ENCODE data around the gene OR6B2. TPM values are rescaled to one million over a fixed set of nuclear protein-coding genes. Genes with fewer than 3 reads are reported as not detected.
"Not testable (repeated sequence)": the region's sequence is repeated elsewhere in the genome, so short reads cannot be mapped to it uniquely, and the experiment has no call there.

Gene OR6B2
- total RNA-seq, 3 donors from 2014 or later (not counting 1 experiment from before 2014, with no cell fraction given): not detected

GRCh38 chr2:240051697-240052096 is 21.5 kb upstream of the OR6B2 start:
- no peaks in the 10 kb centered on the region for H3K36me3 Mint-ChIP-seq
- H3K27ac Mint-ChIP-seq: no peak overlapping the region
- no peak overlapping the region for H3K4me3 Mint-ChIP-seq
- Histone ChIP-seq H3K27ac (ENCODE audit: low read length) (no peak overlapping the region), H3K4me1 (ENCODE audit: control insufficient read depth, insufficient read depth, low read length) (no peaks in the 10 kb centered on the region), H3K36me3 (ENCODE audit: control insufficient read depth, insufficient read depth, low read length) (no peaks in the 10 kb centered on the region), H3K27me3 (ENCODE audit: control insufficient read depth, insufficient read depth, low read length) (no peaks in the 10 kb centered on the region), H3K9me3 (ENCODE audit: control insufficient read depth, insufficient read depth, low read length) (no peaks in the 10 kb centered on the region), H3K4me3 (ENCODE audit: low read length) (no peak overlapping the region)
- 82% methylated on average over 4 of the region's 4 CpGs for WGBS (ENCODE audit: insufficient coverage)
- DNase-seq (no peak), ATAC-seq (no peak)
- peaks cover 36 to 56% of the 10 kb centered on the region in 2 donors for H3K27me3 Mint-ChIP-seq (ENCODE audit: low read depth in 2 of 2)
- H3K4me1 Mint-ChIP-seq: peaks cover 0 to 4% of the 10 kb centered on the region in 2 donors
- intact Hi-C loops (cut with micrococcal nuclease): no loop called here
- H3K9me3 Mint-ChIP-seq: no peaks in the 10 kb centered on the region
- no peak for TF ChIP-seq CTCF (IDR thresholded peaks at IDR 0.05)

DNA sequence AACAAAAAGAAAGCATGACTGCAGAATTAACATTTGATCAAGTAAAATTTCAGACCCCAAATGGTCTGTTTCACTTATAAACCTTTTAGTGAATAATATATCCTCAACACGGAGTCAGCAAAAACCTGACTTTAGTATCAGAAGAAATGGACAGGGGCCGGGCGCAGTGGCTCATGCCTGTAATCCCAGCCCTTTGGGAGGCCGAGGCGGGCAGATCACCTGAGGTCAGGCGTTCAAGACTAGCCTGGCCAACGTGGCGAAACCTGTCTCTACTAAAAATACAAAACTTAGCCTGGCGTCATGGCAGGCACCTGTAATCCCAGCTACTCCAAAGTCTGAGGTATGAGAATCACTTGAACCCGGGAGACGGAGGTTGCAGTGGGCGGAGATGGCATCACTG is 20.0 kb upstream of the OR6B2 start:
- no peak overlapping the region for H3K27ac Mint-ChIP-seq
- Histone ChIP-seq H3K27me3 (ENCODE audit: control insufficient read depth, insufficient read depth, low read length) (no peaks in the 10 kb centered on the region), H3K4me3 (ENCODE audit: low read length) (no peak overlapping the region), H3K36me3 (ENCODE audit: control insufficient read depth, insufficient read depth, low read length) (no peaks in the 10 kb centered on the region), H3K4me1 (ENCODE audit: control insufficient read depth, insufficient read depth, low read length) (no peaks in the 10 kb centered on the region), H3K27ac (ENCODE audit: low read length) (no peak overlapping the region), H3K9me3 (ENCODE audit: control insufficient read depth, insufficient read depth, low read length) (no peaks in the 10 kb centered on the region)
- no peak overlapping the region for H3K4me3 Mint-ChIP-seq
- ATAC-seq: no peak
- H3K27me3 Mint-ChIP-seq (ENCODE audit: low read depth in 2 of 2): peaks cover 31 to 53% of the 10 kb centered on the region in 2 donors
- intact Hi-C loops (cut with micrococcal nuclease): no loop called here
- WGBS (ENCODE audit: insufficient coverage): 87% methylated on average over 12 of the region's 12 CpGs
- H3K9me3 Mint-ChIP-seq: no peaks in the 10 kb centered on the region
- no peak for TF ChIP-seq CTCF (IDR thresholded peaks at IDR 0.05)
- no peak for DNase-seq
- no peaks in the 10 kb centered on the region for H3K36me3 Mint-ChIP-seq
- peaks cover 0 to 2% of the 10 kb centered on the region in 2 donors for H3K4me1 Mint-ChIP-seq

GRCh38 chr2:240048237-240048636 is 18.0 kb upstream of the OR6B2 start:
- ATAC-seq (no peak), DNase-seq (no peak)
- no peak overlapping the region for H3K4me3 ChIP-seq (ENCODE audit: low read length)
- no peaks in the 10 kb centered on the region for H3K4me1 ChIP-seq (ENCODE audit: control insufficient read depth, insufficient read depth, low read length)
- H3K4me3 Mint-ChIP-seq: no peak overlapping the region
- WGBS (ENCODE audit: insufficient coverage): 75% methylated on average over 8 of the region's 9 CpGs
- intact Hi-C loops (cut with micrococcal nuclease): no loop called here
- no peaks in the 10 kb centered on the region for H3K36me3 ChIP-seq (ENCODE audit: control insufficient read depth, insufficient read depth, low read length)
- TF ChIP-seq CTCF (IDR thresholded peaks at IDR 0.05): no peak
- H3K4me1 Mint-ChIP-seq: no peaks in the 10 kb centered on the region
- peaks cover 25 to 50% of the 10 kb centered on the region in 2 donors for H3K27me3 Mint-ChIP-seq (ENCODE audit: low read depth in 2 of 2)
- H3K9me3 Mint-ChIP-seq: no peaks in the 10 kb centered on the region
- no peaks in the 10 kb centered on the region for H3K36me3 Mint-ChIP-seq
- H3K27me3 ChIP-seq (ENCODE audit: control insufficient read depth, insufficient read depth, low read length): no peaks in the 10 kb centered on the region
- no peak overlapping the region for H3K27ac ChIP-seq (ENCODE audit: low read length)
- no peaks in the 10 kb centered on the region for H3K9me3 ChIP-seq (ENCODE audit: control insufficient read depth, insufficient read depth, low read length)
- no peak overlapping the region for H3K27ac Mint-ChIP-seq

DNA sequence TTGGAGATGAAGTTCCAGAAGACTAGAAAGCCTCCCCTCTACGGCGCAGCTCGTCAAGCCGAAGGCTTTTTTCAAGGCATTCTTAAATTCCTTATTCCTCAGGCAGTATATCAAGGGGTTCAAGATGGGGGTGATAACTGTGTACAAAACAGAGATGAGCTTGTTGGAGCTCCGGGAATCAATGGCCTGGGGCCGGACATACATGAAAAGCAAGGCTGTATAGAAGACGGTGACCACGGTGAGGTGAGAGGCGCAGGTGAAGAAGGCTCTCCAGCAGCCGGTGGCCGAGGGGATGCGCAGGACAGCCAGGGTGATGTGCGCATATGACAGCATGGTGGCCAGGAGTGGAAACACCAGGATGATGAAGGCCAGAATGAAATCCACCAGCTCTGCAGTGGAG is 14.9 kb upstream of the OR6B2 start:
- DNase-seq (no peak), ATAC-seq (no peak)
- WGBS (ENCODE audit: insufficient coverage): 95% methylated on average over 12 of the region's 13 CpGs
- no peaks in the 10 kb centered on the region for H3K4me1 ChIP-seq (ENCODE audit: control insufficient read depth, insufficient read depth, low read length)
- H3K27me3 ChIP-seq (ENCODE audit: control insufficient read depth, insufficient read depth, low read length): peaks cover under 1% of the 10 kb centered on the region
- no peak overlapping the region for H3K27ac Mint-ChIP-seq
- H3K9me3 ChIP-seq (ENCODE audit: control insufficient read depth, insufficient read depth, low read length): no peaks in the 10 kb centered on the region
- H3K36me3 ChIP-seq (ENCODE audit: control insufficient read depth, insufficient read depth, low read length): no peaks in the 10 kb centered on the region
- intact Hi-C loops (cut with micrococcal nuclease): no loop called here
- no peaks in the 10 kb centered on the region for H3K9me3 Mint-ChIP-seq
- no peak overlapping the region for H3K4me3 Mint-ChIP-seq
- no peaks in the 10 kb centered on the region for H3K36me3 Mint-ChIP-seq
- peaks cover 25 to 50% of the 10 kb centered on the region in 2 donors for H3K27me3 Mint-ChIP-seq (ENCODE audit: low read depth in 2 of 2)
- H3K4me1 Mint-ChIP-seq: no peaks in the 10 kb centered on the region
- no peak for TF ChIP-seq CTCF (IDR thresholded peaks at IDR 0.05)
- H3K4me3 ChIP-seq (ENCODE audit: low read length): no peak overlapping the region
- H3K27ac ChIP-seq (ENCODE audit: low read length): no peak overlapping the region

- H3K27me3 ChIP-seq (ENCODE audit: control insufficient read depth, insufficient read depth, low read length); H3K4me1 Mint-ChIP-seq; H3K36me3 Mint-ChIP-seq; ATAC-seq; H3K9me3 ChIP-seq (ENCODE audit: control insufficient read depth, insufficient read depth, low read length); intact Hi-C loops (cut with micrococcal nuclease); H3K27ac ChIP-seq (ENCODE audit: low read length); H3K4me1 ChIP-seq (ENCODE audit: control insufficient read depth, insufficient read depth, low read length); H3K36me3 ChIP-seq (ENCODE audit: control insufficient read depth, insufficient read depth, low read length); H3K4me3 ChIP-seq (ENCODE audit: low read length); H3K9me3 Mint-ChIP-seq; DNase-seq; H3K27ac Mint-ChIP-seq; H3K4me3 Mint-ChIP-seq: not testable (repeated sequence)
- 56% methylated on average over 1 of the region's 2 CpGs for WGBS (ENCODE audit: insufficient coverage)
- peaks cover 25 to 46% of the 10 kb centered on the region in 2 donors for H3K27me3 Mint-ChIP-seq (ENCODE audit: low read depth in 2 of 2)
Measured at GRCh38 chr2:240044096-240044495, 13.9 kb upstream of the OR6B2 start.

Measured in natural killer cell (primary cell).